Heart left ventricle (tissue), 16 donors: ENCODE measurements around the gene FPGT. TPM values are rescaled to one million over a fixed set of nuclear protein-coding genes. Genes with fewer than 3 reads are reported as not detected.

ENCODE experiments used
- ATAC-seq, 4 donors: fragments of 200-7000 bp; cut with Tn5 transposase; one replicate each; pipeline ENCODE4 v1.9.1; 2020 to 2022; ENCODE audit warnings: moderate library complexity in 4 of 4, mild to moderate bottlenecking in 3 of 4, moderate number of reproducible peaks in 1 of 4
- DNase-seq, 5 donors: peaks; one replicate each; pipeline ENCODE4 v3.0.0-alpha.2; 2020
- H3K27ac ChIP-seq, 12 donors: fragments of 200-600 bp; sonication (generic) in 4 of 12; one replicate each; pipeline versions ENCODE4 v1.5.0 to v1.8.0; 2016 to 2022; ENCODE audit warnings: mild to moderate bottlenecking in 2 of 12
- H3K27me3 ChIP-seq, 9 donors: fragments of 200-600 bp; sonication (generic) in 2 of 9; one replicate each; pipeline versions ENCODE4 v1.5.1 to v1.8.0; 2016 to 2022; ENCODE audit warnings: mild to moderate bottlenecking in 3 of 9
- H3K36me3 ChIP-seq, 9 donors: fragments of 200-600 bp; sonication (generic) in 2 of 9; one replicate each; pipeline versions ENCODE4 v1.5.0 to v1.8.0; 2018 to 2022; ENCODE audit warnings: mild to moderate bottlenecking in 2 of 9
- H3K4me1 ChIP-seq, 12 donors: fragments of 200-600 bp; sonication (generic) in 4 of 12; one replicate each; pipeline versions ENCODE4 v1.5.0 to v1.8.0; 2016 to 2022; ENCODE audit warnings: mild to moderate bottlenecking in 3 of 12
- H3K4me3 ChIP-seq, 12 donors: fragments of 200-600 bp; sonication (generic) in 4 of 12; one replicate each; pipeline versions ENCODE4 v1.5.0 to v1.8.0; 2017 to 2022; ENCODE audit warnings: mild to moderate bottlenecking in 9 of 12, moderate library complexity in 4 of 12
- H3K9me3 ChIP-seq, 12 donors: fragments of 200-600 bp; sonication (generic) in 4 of 12; one replicate each; pipeline versions ENCODE4 v1.5.0 to v1.8.0; 2016 to 2022; ENCODE audit warnings: mild to moderate bottlenecking in 1 of 12
- CTCF ChIP-seq, 12 donors: fragments of 200-600 bp; sonication (generic) in 4 of 12; IDR thresholded peaks; one replicate each; pipeline versions ENCODE4 v1.5.0 to v1.8.0; 2018 to 2022; ENCODE audit warnings: antibody characterized with exemption in 12 of 12, mild to moderate bottlenecking in 5 of 12
- POLR2A ChIP-seq, 2 donors: fragments of 450-650 bp; IDR thresholded peaks; one replicate each; pipeline ENCODE4 v1.6.1; 2017; ENCODE audit warnings: antibody characterized with exemption in 2 of 2, mild to moderate bottlenecking in 2 of 2, moderate library complexity in 2 of 2
- WGBS, 4 donors: extraction: QIAGEN DNeasy Blood & Tissue Kit in 2 of 4; methylation state at CpG; one replicate each; pipeline versions ENCODE4 v1.1.5 to v1.1.7; 2013 to 2018; 5-methylcytosine and 5-hydroxymethylcytosine counted together
- intact Hi-C, 10 donors: fragments of 100-400 bp; cut with DNase I; formaldehyde crosslinking; loops; one replicate each; pipeline versions ENCODE4 v1.11.1 to v1.14.2; 2022
- long read RNA-seq, 3 donors: library from polyadenylated mRNA; unstranded; transcript quantifications; one replicate each; pipeline ENCODE4 v2.0.0, GENCODE V29; 2020 to 2021
- polyA plus RNA-seq, 2 donors: library from polyadenylated mRNA; stranded (reverse); fragments of 200-250 nt; gene quantifications; one replicate each; pipeline ENCODE4 v1.2.3, GENCODE V29; 2013
- total RNA-seq, 9 donors: library from RNA; depleted of rRNA in 2 of 9; stranded (reverse); fragments of >200 nt in 2 of 9; fragmentation: NEBNext Ultra II Directional in 3 of 9; extraction: Animal tissue kit (Norgen Biotek cat#: 25700) in 3 of 9; gene quantifications; one replicate each; pipeline versions ENCODE4 v1.1.0 to v1.2.4, GENCODE V29; 2016 to 2023
- donor health status: ischemic (EF 13 %, LVEDD 7.1; RV severe dilation, severe dysfunction).
- donor health status: healthy with polysubstance abuse.
- donor health status: DM: no; HTN: yes; CAD: no.
- donor health status: DM: no; HTN: no; CAD: no.
- donor health status: ischemic (EF 25% LVEDD 6.9; RV normal size, moderate dysfunction).
- donor health status: ischemic (EF 25% LVEDD 5.7; RV mildly dilated, moderate dysfunction).
- donor health status: healthy.
- donor health status: DM: yes; HTN: yes; CAD: no.
- donor health status: ischemic (EF 35%, LVEDD 5.7; RV mildly dilated, moderate dysfunction).
- donor health status: nonischemic (EF 11% LVEDD 7.7; RV severe dilation, severe dysfunction).
- donor health status: DM: yes; HTN: yes; CAD: no.
- donor health status: PGD.
- donor health status: ischemic (EF 29% LVEDD 5.4; RV normal size, mild dysfunction).
- donor health status: nonischemic (EF 23%, LVEDD 6.1; RV moderate dilation, normal function).

Gene FPGT
- total RNA-seq = 10 to 100 TPM in 6 of 9 donors, 1 to 10 TPM in 3; 7.8 to 22.5 (median 11.8) TPM
- 10 to 100 TPM in 1 of 2 donors, 1 to 10 TPM in 1; 6.1 to 11.8 TPM for polyA plus RNA-seq
- long read RNA-seq, donor 1, transcript FPGT-202 (4 exons, 3,254 nt) = major isoform, 11 of 14 reads
- long read RNA-seq, donor 1, partial matches to known transcripts = 1 of 14 reads
- long read RNA-seq, donor 1, other reads (novel, unspliced or antisense) = 1 of 14 reads
- long read RNA-seq, donor 2, transcript FPGT-202 (4 exons, 3,254 nt) = major isoform, 51 of 57 reads
- long read RNA-seq, donor 2, partial matches to known transcripts = 4 of 57 reads
- long read RNA-seq, donor 2, other reads (novel, unspliced or antisense) = 0 of 57 reads
- long read RNA-seq, donor 3, transcript FPGT-202 (4 exons, 3,254 nt) = major isoform, 12 of 16 reads
- long read RNA-seq, donor 3, partial matches to known transcripts = 0 of 16 reads
- long read RNA-seq, donor 3, other reads (novel, unspliced or antisense) = 3 of 16 reads

- Histone ChIP-seq H3K4me1 (peaks cover 0 to 20% (median 11%) of the 10 kb centered on the region in 12 donors), H3K36me3 (peaks cover 0 to 32% (median 28%) of the 10 kb centered on the region in 9 donors), H3K4me3 (peak within 1 kb of the TSS; percentile 56 to 86 (median 70)), H3K27ac (peak within 1 kb of the TSS; percentile 19 to 93 (median 82)), H3K9me3 (no peaks in the 10 kb centered on the region), H3K27me3 (no peaks in the 10 kb centered on the region)
- DNase-seq = peak; percentile 95 to 99 (median 96)
- intact Hi-C loops = loop anchor here in 2 of 10 donors (2.0 to 5.0 kb wide), 2 partner anchors 273 to 274 kb away; no protein-coding TSS in a partner anchor
- WGBS, 4 donors = 4 to 6% (median 4%) methylated on average over 32 to 41 of the region's 41 CpGs
- peak; percentile 99 to 100 (median 100) for ATAC-seq
- TF ChIP-seq CTCF (IDR thresholded peaks at IDR 0.05) = no peak
- peak in 1 of 2 donors; percentile 84 for TF ChIP-seq POLR2A (IDR thresholded peaks at IDR 0.05)
Measured at GRCh38 chr1:74197657-74198552, at the start of gene FPGT, which contains the start of gene LRRIQ3. TSS of gene FPGT (plus strand) at chr1:74198242. CDS start at chr1:74198279, 37 bp downstream. TSS of gene LRRIQ3 (minus strand) at chr1:74198176. CDS start at chr1:74183684, 14,492 bp downstream.

- 31 to 37% (median 33%) methylated on average over 2 of the region's 2 CpGs for WGBS, 4 donors
- TF ChIP-seq POLR2A (IDR thresholded peaks at IDR 0.05) (no peak), CTCF (IDR thresholded peaks at IDR 0.05) (no peak)
- no peak overlapping the region for H3K4me3 ChIP-seq
Measured at GRCh38 chr1:74160046-74160445, 38.0 kb upstream of the FPGT start.

GRCh38 chr1:74161497-74161896, 36.5 kb upstream of the FPGT start:
- Histone ChIP-seq H3K27me3 (no peaks in the 10 kb centered on the region), H3K27ac (no peak overlapping the region), H3K36me3 (no peaks in the 10 kb centered on the region), H3K4me3 (no peak overlapping the region), H3K9me3 (peaks cover 0 to 2% (median 0%) of the 10 kb centered on the region in 12 donors), H3K4me1 (no peaks in the 10 kb centered on the region)
- intact Hi-C loops = no loop called here
- no peak for TF ChIP-seq CTCF (IDR thresholded peaks at IDR 0.05)
- TF ChIP-seq POLR2A (IDR thresholded peaks at IDR 0.05) = no peak
- no peak for ATAC-seq
- DNase-seq = no peak

More at GRCh38 chr1:74160046-74160445, 38.0 kb upstream of the FPGT start:
- Histone ChIP-seq H3K9me3 (no peaks in the 10 kb centered on the region), H3K4me1 (no peaks in the 10 kb centered on the region), H3K36me3 (no peaks in the 10 kb centered on the region), H3K27ac (no peak overlapping the region), H3K27me3 (no peaks in the 10 kb centered on the region)
- intact Hi-C loops = no loop called here
- DNase-seq = no peak
- ATAC-seq = peak in 1 of 4 donors; percentile 36
